SU-DHL-6 (cell line): ENCODE results near the gene AFF3.

Experiments
- CTCF ChIP-seq: fragments of 200-600 bp; sonication (generic); IDR thresholded peaks from one replicate; pipeline ENCODE4 v1.5.1; 2017; ENCODE audit warnings: antibody characterized with exemption, mild to moderate bottlenecking, low read length, moderate library complexity; ENCODE audit not compliant: insufficient read depth, poor library complexity, severe bottlenecking
- EZH2phosphoT487 ChIP-seq: fragments of 200-600 bp; sonication (generic), shearing (Covaris generic); conservative IDR thresholded peaks from 2 replicates; pipeline ENCODE4 v1.6.1; 2018; ENCODE audit warnings: mild to moderate bottlenecking, antibody characterized with exemption, low read length, moderate library complexity, mixed read lengths

- TF ChIP-seq CTCF, result no peak
- TF ChIP-seq EZH2phosphoT487, result no peak
Measured at GRCh38 chr2:99623613-99624012, 518.8 kb downstream of the AFF3 start.
